Aortic smooth muscle cell (primary cell): ENCODE data around the gene ADH4. TPM values are rescaled to one million over a fixed set of nuclear protein-coding genes. Genes with fewer than 3 reads are reported as not detected.

Experiments used
- total RNA-seq: library from RNA; depleted of rRNA; stranded (reverse); fragments of >200 nt; gene quantifications from 2 replicates; pipeline ENCODE4 v1.2.3, GENCODE V29; 2014

ADH4 gene
- 0.12 TPM in 1 of 2 replicates, not detected in the other for total RNA-seq

DNA sequence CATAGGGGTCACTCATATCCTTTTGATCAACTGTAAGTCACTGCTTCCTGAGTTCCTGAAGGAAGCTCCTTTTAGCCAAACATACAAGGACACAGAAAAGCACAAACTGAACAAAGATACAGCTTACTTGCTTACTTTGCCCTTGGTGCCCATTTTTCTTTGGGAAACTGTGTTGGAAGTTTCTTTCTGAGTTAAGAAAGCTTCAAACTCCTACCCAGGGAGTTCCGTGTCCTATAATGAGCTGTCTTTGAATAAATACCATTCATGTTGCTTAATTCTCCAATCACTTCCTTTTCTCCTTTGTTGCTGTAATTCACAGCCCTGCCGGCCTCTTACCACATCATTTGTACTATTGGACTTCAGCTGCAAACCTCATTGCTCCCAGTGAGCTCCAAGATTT is at the start of gene ADH4:
TSS of gene ADH4 (minus strand) at position 228 of the 400 bp plus-strand sequence. CDS start at position 153, 75 bp downstream.

DNA sequence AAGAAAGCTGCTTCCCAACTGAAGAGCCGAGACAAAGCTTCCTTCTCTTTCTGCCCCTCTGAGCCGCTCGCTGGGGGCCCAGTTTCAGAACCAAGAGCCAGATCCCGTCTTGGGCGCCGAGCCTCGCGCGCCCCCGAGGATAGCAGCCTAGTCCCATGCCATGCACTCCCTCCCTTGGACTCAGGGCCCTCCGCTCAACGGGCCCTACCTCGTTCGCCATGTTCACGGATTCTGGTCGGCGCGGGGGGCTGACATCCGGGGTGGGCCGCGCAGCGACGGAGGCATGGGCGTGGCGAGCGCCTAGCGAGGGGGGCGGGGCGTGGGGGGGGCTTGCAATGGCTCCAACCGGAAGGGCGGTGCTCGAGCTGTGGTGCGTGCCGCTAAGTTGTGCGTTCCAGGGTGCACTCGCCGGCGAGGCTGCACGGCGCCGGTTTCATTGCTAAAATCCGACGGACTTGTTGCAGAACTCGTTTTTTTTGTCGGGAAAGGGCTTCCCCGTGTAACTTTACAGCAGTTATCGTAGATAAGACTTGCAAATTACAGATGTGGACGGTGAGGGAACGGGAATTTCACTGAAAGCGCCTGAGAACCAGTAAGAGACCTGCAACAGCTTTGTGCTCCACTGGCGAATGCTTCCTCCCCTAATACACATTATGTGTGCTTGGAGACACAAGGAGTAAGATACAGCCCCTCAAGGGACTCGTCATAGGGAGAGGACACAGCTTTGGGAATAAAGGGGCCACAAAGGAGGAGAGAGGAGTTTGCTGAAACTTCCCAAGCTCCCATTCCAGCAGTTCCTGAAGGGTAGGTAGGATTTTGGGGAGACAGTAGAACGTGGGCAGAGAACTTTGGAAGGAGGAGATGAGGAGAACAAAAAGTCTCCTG is 55.4 kb downstream of the ADH4 start, which contains the start of gene ADH5:
TSS of gene ADH5 (minus strand) at position 308 of the 885 bp plus-strand sequence. CDS start at position 220, 88 bp downstream.

Other genes starting within 250 kb of the ADH4 start
- gene EIF4E, start 215.2 kb downstream of the ADH4 start, total RNA-seq: 201 and 213 TPM in 2 replicates
- 16.4 and 19.9 TPM in 2 replicates for gene METAP1, start 148.6 kb downstream of the ADH4 start, total RNA-seq
- gene ADH5, start 55.5 kb downstream of the ADH4 start, total RNA-seq: 243 and 300 TPM in 2 replicates
- gene ADH6, start 74.9 kb upstream of the ADH4 start, total RNA-seq: 0.12 TPM in 1 of 2 replicates, not detected in the other
- gene ADH1A, start 146.7 kb upstream of the ADH4 start, total RNA-seq: 0.19 and 0.79 TPM in 2 replicates
- gene ADH1B, start 177.1 kb upstream of the ADH4 start, total RNA-seq: 3,268 and 4,233 TPM in 2 replicates
- gene ADH1C, start 208.4 kb upstream of the ADH4 start, total RNA-seq: 0.92 and 1.1 TPM in 2 replicates